HG03103 (cell line): ENCODE measurements around the gene MBNL1.
"Not testable (repeated sequence)": the region's sequence is repeated elsewhere in the genome, so short reads cannot be mapped to it uniquely, and the experiment has no call there.

Source experiments
- ATAC-seq: cut with Tn5 transposase; IDR thresholded peaks from one replicate; pipeline ENCODE4 v1.9.1; 2021; ENCODE audit warnings: low read depth; ENCODE audit not compliant: unreplicated experiment

Gene MBNL1

DNA sequence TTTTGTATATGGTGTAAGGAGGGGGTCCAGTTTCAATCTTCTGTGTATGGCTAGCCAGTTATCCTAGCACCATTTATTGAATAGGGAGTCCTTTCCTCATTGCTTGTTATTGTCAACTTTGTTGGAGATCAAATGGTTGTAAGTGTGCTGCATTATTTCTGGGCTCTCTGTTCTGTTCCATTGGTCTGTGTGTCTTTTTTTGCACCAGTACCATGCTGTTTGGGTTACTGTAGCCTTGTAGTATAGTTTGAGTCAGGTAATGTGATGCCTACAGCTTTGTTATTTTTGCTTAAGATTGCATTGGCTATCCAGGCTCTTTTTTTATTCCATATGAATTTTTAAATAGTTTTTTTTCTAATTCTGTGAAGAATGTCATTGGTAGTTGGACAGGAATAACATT lies 166.5 kb downstream of the MBNL1 start:
- ATAC-seq, result not testable (repeated sequence)

DNA sequence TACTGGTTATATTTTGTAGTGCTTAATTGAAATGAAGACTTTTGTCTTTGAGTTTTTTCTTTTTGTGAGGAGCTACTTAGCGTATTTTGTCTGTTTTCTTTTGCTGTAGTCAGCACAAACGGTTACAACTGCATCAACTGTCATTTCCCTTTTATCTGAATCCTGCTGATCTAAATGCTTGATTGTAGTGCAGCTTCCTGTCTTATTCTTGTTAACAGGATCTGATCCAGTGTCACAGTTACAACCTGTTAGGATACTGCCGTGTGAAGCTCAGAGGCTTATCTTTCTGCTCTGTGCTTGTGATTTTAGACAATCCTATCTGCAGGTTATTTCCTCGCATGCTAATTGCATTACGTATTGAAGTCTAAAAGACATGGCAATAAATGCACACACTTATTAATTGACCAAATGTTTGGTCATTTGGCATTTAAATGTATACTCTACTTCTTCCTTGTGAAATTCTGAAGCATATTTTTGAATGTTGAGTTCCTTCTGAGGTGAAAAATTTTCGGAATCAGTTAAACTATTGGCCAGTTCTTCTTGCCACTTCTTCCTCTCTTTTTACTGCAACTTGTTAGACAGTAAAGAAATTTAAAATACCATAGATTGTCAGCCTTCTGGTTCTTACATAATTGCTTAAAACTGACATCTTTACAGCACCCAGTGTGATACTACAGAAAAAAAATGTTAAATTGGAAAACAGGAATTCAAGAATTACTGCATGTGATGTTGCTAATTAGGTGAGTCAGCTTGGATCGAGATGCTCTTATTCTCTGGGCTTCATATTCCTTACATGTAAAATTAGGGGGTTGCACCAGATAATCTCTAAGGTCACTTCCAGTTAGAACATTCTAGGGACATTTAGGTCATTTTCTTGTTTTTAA lies 168.2 kb downstream of the MBNL1 start:
- no peak for ATAC-seq

DNA sequence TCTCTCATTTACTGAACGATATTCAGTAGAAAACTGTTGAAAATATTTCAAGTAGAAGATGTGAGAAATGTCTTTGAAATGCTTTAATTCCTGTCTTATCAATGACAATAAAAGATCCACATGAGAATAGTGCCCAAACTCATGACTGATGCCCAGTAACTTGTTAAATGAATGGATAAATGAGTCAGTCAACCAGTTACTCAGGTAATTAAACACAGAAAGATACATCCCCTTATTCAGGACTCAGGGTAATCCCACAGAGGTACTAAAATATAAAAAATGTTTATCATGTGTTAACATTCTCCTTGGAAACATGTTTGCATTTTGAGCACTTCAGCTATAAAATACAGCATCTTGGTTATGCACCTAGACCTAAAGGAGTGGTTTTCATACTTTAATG lies 169.5 kb downstream of the MBNL1 start:
- no peak for ATAC-seq

DNA sequence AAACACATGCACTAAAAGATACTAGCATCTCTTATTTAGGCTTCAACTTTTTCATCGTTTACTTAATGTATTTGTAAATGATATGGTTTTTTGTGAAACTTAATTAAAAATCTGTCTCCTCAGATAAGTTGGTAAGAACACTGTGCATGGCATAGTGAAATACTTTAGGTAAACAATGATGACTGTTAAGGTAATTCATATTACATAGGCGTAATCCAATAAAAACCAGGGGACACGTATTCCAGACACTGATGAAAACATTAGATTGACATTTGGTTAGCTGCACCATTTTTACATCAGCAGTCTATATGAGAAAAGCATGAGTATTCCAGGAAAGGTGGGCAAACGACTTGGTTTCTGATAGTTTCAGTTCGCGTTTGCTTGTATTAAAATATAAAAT lies 170.0 kb downstream of the MBNL1 start:
- ATAC-seq, result no peak

DNA sequence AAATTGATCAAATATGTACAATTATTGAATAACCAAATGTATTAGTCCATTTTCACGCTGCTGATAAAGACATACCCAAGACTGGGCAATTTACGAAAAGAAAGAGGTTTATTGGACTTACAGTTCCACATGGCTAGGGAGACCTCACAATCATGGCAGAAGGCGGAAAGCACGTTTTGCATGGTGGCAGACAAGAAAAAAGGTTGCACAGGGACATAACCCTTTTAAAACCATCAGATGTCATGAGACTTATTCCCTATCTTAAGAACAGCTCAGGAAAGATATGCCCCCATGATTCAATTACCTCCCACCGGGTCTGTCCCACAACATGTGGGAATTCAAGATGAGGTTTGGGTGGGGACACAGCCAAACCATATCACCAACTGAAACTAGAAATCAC lies 171.5 kb downstream of the MBNL1 start:
- not testable (repeated sequence) for ATAC-seq

DNA sequence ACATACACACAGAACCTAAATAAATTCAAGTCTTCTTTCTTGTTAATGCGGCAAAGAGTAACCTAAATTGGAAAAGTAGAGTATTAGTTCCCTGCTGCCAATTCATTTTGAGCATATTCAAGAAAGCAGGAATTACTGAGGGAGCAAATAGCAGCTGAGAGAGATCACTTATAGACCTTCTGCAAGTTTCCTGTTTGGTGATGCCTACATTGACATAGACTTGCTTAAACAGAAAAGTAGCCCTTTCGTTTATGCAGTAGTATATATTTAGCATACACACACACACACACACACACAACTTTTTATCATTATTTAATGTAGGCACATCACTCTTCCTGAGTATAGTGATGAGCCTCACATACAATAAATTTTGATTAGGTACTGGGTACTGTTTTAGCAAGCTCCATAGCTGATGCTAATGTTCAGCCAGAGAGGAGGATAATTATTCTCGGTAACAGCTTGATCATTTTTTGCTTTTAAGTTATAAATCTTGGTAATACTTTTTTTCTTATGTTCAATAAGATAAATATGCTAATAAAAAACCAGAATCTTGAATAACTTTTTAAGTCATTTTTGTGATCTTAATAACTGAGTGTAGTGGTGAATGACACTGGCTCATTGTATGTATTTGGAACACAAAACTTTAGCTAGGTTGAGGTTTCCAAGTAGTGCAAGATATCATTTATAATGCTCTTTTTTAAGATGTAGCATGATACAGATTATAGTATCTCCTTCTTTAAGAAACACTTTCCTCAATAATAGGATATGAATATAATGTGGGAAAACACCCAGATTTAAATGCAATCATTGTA lies 174.7 kb downstream of the MBNL1 start:
- ATAC-seq, result peak; percentile 44

DNA sequence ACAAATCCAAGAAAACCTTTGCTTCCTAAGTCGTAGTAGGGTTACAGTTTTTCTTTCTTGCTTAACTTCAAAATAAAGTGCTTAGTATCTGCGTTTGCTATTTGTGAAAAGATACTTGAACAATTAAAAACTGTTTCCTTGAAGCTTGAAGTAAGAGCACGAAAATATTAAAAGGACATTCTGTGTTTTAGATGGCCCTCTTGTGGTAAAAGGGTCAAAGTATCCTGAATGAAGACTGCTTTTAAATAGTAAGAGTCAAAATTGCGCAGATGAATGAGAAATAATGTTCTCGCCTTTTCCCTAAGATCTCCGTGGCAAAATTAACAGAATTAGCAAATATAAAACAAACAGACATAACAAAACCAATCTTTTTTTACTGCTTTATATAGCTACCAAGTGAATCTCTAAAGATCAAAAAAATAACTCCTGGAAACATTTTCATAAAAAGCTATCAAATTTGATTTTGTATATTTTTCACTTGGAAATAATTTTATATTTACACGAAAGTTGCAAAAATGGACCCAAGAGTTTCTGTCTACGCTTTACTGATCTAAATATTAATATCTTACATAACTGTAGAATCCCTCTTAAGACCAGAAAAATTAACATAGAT lies 175.4 kb downstream of the MBNL1 start:
- no peak for ATAC-seq

DNA sequence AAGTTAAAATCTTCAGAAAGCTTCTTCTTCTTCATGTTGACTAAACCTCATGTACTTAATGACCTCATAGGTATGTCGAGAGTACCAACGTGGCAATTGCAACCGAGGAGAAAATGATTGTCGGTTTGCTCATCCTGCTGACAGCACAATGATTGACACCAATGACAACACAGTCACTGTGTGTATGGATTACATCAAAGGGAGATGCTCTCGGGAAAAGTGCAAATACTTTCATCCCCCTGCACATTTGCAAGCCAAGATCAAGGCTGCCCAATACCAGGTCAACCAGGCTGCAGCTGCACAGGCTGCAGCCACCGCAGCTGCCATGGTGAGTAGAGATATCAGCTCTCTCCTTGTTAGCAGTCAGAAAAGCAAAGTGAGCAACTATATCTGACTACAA lies 176.5 kb downstream of the MBNL1 start:
- no peak for ATAC-seq

DNA sequence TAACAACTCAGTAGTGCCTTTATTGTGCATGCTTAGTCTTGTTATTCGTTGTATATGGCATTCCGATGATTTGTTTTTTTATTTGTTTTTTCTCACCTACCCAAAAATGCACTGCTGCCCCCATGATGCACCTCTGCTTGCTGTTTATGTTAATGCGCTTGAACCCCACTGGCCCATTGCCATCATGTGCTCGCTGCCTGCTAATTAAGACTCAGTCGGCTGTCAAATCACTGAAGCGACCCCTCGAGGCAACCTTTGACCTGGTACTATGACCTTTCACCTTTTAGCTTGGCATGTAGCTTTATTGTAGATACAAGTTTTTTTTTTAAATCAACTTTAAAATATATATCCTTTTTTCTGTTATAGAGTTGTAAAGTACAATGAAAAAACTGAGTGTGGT lies 177.8 kb downstream of the MBNL1 start:
- no peak for ATAC-seq

DNA sequence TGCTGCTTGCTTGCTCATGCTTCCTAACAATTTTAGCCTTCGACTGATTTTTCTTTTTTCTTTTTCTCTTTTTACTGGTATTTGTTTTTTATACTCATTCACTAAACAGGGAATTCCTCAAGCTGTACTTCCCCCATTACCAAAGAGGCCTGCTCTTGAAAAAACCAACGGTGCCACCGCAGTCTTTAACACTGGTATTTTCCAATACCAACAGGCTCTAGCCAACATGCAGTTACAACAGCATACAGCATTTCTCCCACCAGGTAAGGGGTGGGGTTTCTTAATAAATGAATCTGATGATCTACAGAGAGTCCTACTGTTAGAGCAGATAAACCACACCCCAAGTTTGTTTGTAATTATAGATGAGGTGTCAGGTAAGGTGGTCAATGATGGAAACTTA lies 178.8 kb downstream of the MBNL1 start:
- ATAC-seq, result no peak

DNA sequence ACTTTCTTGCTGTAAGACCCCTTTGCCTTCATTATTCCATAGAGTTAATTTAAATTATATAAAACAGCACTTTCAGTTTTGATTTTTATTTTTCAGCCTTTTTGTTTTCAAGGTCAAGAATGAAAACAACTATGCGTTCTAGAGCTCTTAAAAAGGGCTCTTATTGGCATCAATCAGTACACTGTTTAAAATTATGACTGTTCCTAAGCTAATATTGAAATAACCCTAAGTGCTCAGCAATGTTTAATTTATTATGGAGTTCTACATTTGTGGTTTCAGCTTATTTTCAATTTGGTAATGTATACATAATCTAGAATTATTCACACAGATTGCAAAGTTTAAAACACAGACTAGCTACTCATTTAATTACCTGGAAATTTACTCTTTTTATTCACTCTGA lies 179.4 kb downstream of the MBNL1 start:
- ATAC-seq, result no peak

DNA sequence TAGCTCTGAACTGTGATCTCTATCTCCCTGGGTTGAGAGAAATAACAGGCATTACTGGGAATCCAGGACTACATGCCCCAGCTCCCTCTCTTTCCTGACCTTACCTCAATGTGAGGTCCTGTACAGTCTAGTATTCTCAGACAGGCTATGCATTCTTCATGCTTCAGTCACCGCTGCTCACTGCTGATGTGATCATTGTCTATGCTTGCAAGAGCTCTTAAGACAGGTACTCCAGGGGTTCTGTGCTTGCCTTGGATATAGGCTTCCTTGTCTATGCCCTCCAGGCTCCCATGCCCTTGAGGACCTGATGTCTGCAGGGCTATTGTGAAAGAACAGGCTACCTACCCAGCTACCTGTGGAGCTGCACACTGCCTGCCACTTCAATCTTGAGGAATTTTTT lies 183.6 kb downstream of the MBNL1 start:
- no peak for ATAC-seq

DNA sequence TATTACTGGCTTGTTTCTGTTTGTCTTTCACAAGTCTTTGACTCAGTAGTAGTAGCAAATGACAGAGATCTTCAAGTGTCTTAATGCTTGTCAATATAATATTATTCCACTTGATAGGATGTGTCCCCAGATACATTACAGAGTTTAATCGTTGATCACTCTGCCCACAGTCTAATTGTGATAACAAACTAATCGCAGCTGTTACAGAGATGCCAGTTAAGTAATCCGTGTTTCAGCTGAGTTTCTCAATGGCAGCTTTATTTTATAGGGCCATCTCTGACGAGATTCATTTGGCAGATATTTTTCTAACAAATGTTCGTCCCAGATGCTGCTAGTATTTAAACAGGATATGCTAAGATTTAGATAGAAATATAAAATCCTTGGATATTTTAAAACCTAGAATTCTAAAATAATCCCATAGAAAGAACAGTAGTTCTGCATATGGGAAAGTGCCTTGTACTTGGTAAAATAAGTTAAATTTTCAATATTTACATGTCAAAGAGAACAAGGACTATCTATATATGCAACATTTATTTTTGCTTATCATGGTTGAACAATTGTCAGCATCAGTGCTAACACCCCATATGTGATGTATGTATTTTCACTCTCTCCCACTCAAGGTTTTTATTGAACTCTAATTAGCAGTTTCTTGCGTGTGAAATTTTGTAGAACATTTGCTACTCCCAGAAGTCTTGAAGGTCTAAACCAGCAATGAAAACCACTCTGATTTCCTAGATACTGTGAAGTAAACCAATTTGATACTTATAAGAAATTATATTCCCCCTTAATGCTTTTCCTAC lies 185.5 kb downstream of the MBNL1 start:
- ATAC-seq, result no peak

DNA sequence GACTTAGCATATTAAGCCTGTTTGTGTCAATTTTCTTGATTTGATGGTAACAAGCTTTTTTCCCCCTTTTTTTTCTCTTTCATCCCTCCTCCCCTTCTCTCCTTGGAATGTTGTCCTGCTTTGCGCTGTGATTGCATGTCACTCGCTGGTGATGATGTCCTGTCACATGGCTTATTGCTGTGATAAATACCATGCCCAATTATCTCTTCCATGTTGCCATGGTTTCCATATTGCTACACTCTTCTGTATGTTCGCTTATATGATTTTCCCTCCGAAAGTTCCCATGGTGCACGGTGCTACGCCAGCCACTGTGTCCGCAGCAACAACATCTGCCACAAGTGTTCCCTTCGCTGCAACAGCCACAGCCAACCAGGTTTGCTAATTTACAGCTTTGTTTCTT lies 187.3 kb downstream of the MBNL1 start:
- ATAC-seq, result no peak

DNA sequence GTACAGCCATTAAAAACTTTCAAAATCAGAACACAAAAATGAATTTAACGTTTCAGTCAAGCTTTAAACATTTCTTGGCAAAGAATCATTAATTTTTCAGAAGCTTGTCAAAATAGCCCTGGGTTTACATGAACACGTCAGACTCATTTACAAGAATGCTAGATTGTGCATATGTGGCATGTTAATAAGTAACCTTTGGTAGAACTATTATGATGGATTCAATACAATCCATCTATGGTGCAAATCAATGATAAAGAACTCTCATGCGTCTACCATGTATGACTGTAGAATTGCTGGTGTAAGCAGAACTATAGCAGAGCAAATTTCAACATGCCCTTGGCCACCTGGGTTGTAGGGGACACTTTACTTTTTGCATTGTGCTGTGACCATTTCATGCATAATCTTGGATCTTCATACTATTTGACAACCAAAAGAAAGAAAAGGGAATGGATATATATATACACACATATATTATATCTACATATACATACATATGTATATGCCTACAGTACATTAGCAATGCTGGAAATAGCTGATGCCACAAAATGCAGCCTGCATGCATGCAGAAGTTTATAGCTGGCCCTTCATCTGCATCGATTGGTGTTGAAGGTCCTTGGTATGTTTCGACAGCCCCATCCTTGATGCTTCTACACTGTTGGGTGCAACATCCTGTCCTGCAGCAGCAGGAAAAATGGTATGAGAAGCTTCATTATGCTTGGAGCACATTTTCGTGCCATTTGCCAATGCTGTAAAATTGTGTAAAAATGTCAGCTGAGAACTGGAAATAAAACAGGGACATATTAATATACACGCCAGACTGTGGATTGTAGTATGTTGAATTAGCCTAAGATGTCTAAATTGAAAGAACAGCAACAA lies 189.0 kb downstream of the MBNL1 start:
- no peak for ATAC-seq

DNA sequence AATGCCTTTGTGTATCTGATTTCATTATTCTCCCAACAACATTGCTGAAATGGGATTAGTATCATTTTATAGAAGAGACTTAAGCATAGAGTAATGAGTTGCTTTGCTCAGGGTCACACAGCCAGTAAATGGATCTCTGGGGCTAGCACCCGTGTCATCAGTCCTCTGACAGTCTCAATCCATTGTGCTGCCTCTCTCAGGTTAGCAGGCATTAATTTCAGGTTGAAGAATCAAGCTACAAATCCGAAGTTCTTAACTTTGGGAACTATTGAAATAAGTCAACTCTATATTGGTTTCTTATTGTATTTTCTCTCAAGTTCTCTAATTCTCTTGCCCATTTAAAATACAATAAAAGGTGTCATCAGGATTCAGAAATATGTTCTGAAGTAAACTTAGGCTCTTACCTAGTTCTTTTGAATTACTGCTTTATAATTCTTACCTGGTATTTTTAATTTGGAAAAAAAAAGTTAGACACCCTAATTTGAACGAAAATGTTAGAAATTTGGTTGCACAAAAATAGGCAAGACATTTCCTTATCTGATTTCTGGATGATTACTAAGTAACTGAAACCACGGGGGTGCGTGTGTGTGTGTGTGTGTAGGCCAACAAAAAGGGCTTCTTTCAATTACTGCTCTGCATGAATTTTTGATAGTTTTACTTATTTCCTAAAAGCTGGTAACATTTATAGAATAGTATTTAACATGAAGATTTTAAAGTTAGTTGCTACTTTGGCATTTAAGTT lies 189.8 kb downstream of the MBNL1 start:
- ATAC-seq, result no peak

DNA sequence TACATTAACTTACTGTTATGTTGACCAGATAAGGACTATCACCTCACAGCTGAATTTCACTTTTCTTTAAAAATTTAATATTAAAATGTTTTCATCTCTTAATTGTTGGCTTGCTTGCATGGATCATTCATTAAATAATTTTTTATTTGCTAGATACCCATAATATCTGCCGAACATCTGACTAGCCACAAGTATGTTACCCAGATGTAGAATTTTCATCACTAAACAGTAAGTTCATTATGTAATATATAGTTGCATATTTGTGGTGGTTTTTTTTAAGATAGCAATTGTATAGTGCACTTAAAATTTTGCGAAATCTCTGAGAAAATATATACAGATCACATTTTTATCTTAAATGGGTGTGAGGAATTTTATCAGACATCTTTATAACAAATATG lies 190.4 kb downstream of the MBNL1 start:
- no peak for ATAC-seq

DNA sequence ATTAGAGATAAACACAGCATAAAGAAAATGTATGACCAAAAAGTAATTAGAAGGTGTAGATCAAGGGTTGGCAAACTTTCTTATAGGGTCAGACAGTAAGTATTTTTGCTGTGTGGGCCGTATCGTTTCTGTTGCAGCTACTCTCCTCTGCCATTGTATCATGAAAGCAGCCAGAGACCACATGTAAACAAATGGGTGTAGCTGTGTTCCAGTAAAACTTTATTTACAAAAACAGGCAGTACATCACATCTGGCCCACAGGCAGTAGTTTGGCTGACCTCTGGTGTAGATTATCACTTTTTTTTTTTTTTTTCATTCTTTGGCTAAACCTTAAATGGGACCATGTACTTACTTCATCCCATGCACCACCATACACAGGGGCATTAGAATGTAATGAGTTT lies 190.8 kb downstream of the MBNL1 start:
- ATAC-seq, result no peak

DNA sequence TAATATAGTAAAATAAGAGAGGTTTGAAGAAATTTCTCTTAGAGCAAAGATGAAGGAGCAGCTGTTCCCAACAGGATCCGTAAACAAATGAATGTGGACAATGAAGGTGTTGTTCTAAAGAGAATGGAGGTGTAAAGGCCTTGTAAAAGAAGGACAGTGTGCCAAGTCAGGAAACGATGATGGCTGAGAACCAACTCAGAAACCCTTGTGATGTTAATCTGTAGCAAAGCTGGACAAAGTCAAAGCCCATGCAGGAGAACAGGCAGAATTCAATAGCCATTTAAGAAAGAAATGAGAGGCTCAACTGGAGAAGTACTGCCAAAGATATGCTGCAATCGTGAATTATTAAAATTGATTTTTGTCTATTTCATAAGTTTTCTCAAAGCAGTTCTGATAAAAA lies 192.2 kb downstream of the MBNL1 start:
- ATAC-seq, result no peak
